Nucleus accumbens (tissue), 56 donors: ENCODE data around the gene TICAM2.

Source experiments
- DNase-seq, 56 donors: peaks; one replicate each; lab custom pipeline; 2025; lab: John Stamatoyannopoulos, UW

The TICAM2 gene

GRCh38 chr5:115542651-115543364 lies 59.5 kb downstream of the TICAM2 start:
- no peak for DNase-seq

GRCh38 chr5:115542086-115542485 lies 60.2 kb downstream of the TICAM2 start:
- no peak for DNase-seq

GRCh38 chr5:115541611-115542010 lies 60.7 kb downstream of the TICAM2 start:
- DNase-seq, result no peak

GRCh38 chr5:115535479-115536035 lies 66.7 kb downstream of the TICAM2 start:
- DNase-seq, result no peak

GRCh38 chr5:115532517-115532916 lies 69.8 kb downstream of the TICAM2 start:
- DNase-seq, result no peak

- DNase-seq, result no peak
Observed at GRCh38 chr5:115531787-115532367, 70.4 kb downstream of the TICAM2 start.

GRCh38 chr5:115531380-115531779 lies 70.9 kb downstream of the TICAM2 start:
- DNase-seq, result no peak

- no peak for DNase-seq
Observed at GRCh38 chr5:115530426-115530825, 71.9 kb downstream of the TICAM2 start.
